IPS-NIHi7 (cell line): ENCODE data around the gene RAB31.
"Not testable (repeated sequence)": the region's sequence is repeated elsewhere in the genome, so short reads cannot be mapped to it uniquely, and the experiment has no call there.

ENCODE experiments used
- DNase-seq: peaks from one replicate; pipeline ENCODE4 v3.0.0; 2012; ENCODE audit warnings: mixed read lengths; ENCODE audit errors: extremely low spot score

RAB31 gene

GRCh38 chr18:9887992-9888391 lies 179.9 kb downstream of the RAB31 start:
- DNase-seq: no peak

GRCh38 chr18:9890196-9890595 lies 182.1 kb downstream of the RAB31 start:
- no peak for DNase-seq

- DNase-seq: no peak
These were observed 182.9 kb downstream of the RAB31 start for GRCh38 chr18:9890957-9891356.

GRCh38 chr18:9891515-9891914 lies 183.4 kb downstream of the RAB31 start:
- DNase-seq: not testable (repeated sequence)

- no peak for DNase-seq
These were observed 186.5 kb downstream of the RAB31 start for GRCh38 chr18:9894454-9895068.

GRCh38 chr18:9897129-9897528 lies 189.0 kb downstream of the RAB31 start:
- DNase-seq: no peak

GRCh38 chr18:9897787-9898291 lies 189.7 kb downstream of the RAB31 start:
- DNase-seq: not testable (repeated sequence)

GRCh38 chr18:9898792-9899549 lies 190.9 kb downstream of the RAB31 start:
- DNase-seq: no peak

- not testable (repeated sequence) for DNase-seq
These were observed 191.4 kb downstream of the RAB31 start for GRCh38 chr18:9899550-9899930.

GRCh38 chr18:9900699-9901098 lies 192.6 kb downstream of the RAB31 start:
- DNase-seq: no peak

GRCh38 chr18:9901377-9901776 lies 193.3 kb downstream of the RAB31 start:
- DNase-seq: no peak

GRCh38 chr18:9902264-9902663 lies 194.2 kb downstream of the RAB31 start:
- not testable (repeated sequence) for DNase-seq

- DNase-seq: no peak
These were observed 194.7 kb downstream of the RAB31 start for GRCh38 chr18:9902832-9903231.

- no peak for DNase-seq
These were observed 197.4 kb downstream of the RAB31 start for GRCh38 chr18:9905401-9905922.

- DNase-seq: no peak
These were observed 198.4 kb downstream of the RAB31 start for GRCh38 chr18:9906481-9906880.

- no peak for DNase-seq
These were observed 199.8 kb downstream of the RAB31 start for GRCh38 chr18:9907867-9908266.

- DNase-seq: no peak
These were observed 202.0 kb downstream of the RAB31 start for GRCh38 chr18:9910071-9910470.

GRCh38 chr18:9910661-9911060 lies 202.6 kb downstream of the RAB31 start:
- no peak for DNase-seq

- DNase-seq: no peak
These were observed 203.1 kb downstream of the RAB31 start for GRCh38 chr18:9911226-9911625.
